ES-I3 (cell line): Measurements from ENCODE around the gene NXPE2.
"Not testable (repeated sequence)": the region's sequence is repeated elsewhere in the genome, so short reads cannot be mapped to it uniquely, and the experiment has no call there.

Source experiments
- H3K36me3 ChIP-seq: 2 replicates; pipeline ENCODE4 v1.6.1; 2013; ENCODE audit warnings: mild to moderate bottlenecking, low read length, control low read depth, moderate library complexity; ENCODE audit not compliant: insufficient read depth
- H3K4me1 ChIP-seq: 2 replicates; pipeline ENCODE4 v1.6.1; 2013; ENCODE audit warnings: mild to moderate bottlenecking, control low read depth, low read length; ENCODE audit not compliant: insufficient read depth
- H3K9ac ChIP-seq: 2 replicates; pipeline ENCODE4 v1.6.1; 2013; ENCODE audit warnings: low read depth, mild to moderate bottlenecking, low read length, moderate library complexity
- H3K9me3 ChIP-seq: 2 replicates; pipeline ENCODE4 v1.6.1; 2013; ENCODE audit warnings: mild to moderate bottlenecking, low read length, moderate library complexity; ENCODE audit not compliant: control insufficient read depth, insufficient read depth

NXPE2 gene

DNA sequence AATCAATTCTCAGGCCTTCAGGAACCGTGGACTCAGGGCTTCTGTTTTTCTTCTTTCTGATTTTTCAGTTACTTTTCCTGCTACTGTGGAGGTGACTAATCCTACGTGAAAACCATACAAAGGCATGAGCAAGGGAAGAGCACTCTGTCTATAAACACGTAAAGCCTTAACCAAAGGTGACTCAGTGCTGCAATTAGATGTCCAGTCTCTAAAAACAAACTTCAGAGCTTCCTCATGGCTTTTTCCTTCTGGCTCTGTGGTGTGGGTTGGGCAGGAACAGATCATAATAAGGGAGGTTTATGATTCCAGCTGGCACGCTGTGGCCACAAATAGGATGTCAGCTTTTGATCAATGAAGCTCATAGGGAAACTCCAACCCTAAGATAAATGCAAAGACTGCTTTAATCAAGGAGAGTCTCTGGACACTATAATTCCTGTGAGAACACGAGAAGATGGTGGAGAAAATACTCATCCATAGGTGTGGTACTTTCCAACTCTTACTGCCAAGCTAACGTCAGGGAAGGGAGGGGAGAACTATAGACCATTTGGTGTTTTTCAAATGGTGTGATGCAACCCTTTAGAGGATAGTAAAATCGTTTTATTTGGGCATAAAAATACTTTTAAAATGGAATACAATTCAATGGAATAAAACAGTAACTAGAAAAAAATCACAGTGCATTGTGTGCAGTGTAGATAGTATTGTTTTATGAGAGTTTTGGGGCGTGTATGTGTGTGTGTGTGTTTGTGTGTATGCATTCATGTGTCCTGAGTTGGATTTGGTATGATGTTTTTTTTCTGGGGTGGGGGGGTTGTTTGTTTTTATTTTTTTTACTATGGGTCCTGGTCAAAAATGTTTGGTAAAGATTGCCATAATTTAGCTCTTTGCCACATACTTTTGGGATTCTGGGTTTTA lies at the start of gene NXPE2:
Gene NXPE2 (plus strand): TSS at position 403 of the 912 bp plus-strand sequence. CDS start 49 bp downstream, at position 452.
- no peak within 1 kb of the TSS for H3K9ac ChIP-seq
- no peaks in the 10 kb centered on the region for H3K4me1 ChIP-seq
- H3K36me3 ChIP-seq = no peaks in the 10 kb centered on the region
- peaks cover 9% of the 10 kb centered on the region for H3K9me3 ChIP-seq

DNA sequence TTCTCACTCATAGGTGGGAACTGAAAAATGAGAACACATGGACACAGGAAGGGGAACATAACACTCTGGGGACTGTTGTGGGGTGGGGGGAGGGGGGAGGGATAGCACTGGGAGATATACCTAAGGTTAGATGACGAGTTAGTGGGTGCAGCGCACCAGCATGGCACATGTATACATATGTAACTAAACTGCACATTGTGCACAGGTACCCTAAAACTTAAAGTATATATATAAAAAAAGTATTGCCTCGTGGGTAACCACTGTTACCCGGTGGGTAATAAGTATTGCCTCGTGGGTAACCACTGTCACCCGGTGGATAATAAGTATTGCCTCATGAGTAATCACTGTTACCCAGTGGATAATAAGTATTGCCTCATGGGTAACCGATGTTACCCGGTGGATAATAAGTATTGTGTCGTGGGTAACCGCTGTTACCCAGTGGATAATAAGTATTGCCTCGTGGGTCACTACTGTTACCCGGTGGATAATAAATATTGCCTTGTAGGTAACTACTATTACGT lies 46.8 kb upstream of the NXPE2 start:
- not testable (repeated sequence) for H3K9ac ChIP-seq, H3K36me3 ChIP-seq, H3K9me3 ChIP-seq, H3K4me1 ChIP-seq

DNA sequence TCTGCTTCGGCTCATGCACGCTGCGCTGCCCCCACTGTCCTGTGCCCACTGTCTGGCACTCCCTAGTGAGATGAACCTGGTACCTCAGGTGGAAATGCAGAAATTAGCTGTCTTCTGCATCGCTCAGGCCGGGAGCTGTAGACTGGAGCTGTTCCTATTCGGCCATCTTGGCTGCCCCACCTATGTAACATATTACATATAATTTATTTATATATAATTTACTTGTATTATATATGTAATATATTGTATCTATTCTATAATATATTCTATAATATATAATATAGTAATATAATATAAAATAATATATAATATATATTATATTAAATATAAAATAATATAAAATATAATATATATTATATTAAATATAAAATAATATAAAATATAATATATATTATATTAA lies 38.9 kb upstream of the NXPE2 start:
- not testable (repeated sequence) for H3K9ac ChIP-seq, H3K4me1 ChIP-seq, H3K9me3 ChIP-seq, H3K36me3 ChIP-seq

DNA sequence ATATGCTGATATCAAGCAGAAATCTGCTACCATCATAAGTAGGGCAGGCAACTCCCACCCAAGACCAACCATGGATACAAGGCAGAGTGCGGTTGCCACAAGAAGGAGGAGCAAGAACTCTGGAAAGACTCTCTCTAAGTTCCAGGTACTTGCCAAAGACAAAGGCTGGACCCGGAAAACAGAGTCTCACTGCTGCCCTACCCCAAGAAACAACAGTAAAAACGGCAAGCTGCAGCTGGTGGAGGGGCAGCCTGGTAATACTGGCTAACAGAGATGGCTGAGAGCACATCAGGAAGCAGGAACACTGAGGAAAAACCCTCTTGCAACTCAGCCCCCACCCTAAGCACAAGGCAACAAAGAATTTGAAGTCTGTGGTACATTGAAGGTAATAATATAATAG lies 27.7 kb upstream of the NXPE2 start:
- H3K9me3 ChIP-seq = no peaks in the 10 kb centered on the region
- no peak overlapping the region for H3K9ac ChIP-seq
- no peaks in the 10 kb centered on the region for H3K4me1 ChIP-seq
- no peaks in the 10 kb centered on the region for H3K36me3 ChIP-seq

DNA sequence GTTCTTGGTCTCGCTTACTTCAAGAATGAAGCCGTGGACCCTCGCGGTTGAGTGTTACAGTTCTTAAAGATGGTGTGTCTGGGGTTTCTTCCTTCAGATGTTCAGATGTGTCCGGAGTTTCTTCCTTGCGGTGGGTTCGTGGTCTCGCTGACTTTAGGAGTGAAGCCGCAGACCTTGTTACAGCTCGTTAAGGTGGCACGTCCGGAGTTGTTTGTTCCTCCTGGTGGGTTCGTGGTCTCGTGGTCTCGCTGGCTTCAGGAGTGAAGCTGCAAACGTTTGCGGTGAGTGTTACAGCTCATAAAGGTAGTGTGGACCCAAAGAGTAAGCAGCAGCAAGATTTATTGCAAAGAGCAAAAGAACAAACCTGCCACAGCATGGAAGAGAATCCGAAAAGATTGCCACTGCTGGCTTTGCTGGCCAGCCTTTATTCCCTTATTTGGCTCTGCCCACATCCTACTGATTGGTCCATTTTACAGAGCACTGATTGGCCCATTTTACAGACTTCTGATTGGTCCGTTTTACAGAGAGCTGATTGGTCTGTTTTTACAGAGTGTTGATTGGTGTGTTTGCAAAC lies 27.1 kb upstream of the NXPE2 start:
- Histone ChIP-seq H3K9ac (no peak overlapping the region), H3K9me3 (no peaks in the 10 kb centered on the region), H3K36me3 (no peaks in the 10 kb centered on the region), H3K4me1 (no peaks in the 10 kb centered on the region)

DNA sequence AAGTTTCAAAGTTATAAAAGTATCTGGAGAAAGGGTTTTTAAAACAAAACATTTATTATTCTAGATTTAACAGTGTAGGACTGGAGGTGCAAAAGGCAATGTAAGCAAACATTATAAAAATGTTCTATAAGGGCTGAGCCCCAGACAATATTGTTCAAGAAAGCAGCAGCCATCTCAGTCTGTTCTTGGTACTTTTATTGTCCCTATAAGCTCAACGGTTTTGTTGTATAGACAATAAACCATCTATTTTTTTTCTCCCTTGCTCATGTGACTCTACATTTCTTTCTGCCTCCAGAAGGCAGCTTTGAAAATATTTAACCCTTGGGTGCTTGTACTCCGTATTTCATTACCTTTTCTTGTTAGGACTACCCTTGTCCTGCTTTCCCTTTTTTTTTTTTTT lies 25.2 kb upstream of the NXPE2 start:
- H3K4me1 ChIP-seq = no peaks in the 10 kb centered on the region
- no peaks in the 10 kb centered on the region for H3K36me3 ChIP-seq
- no peak overlapping the region for H3K9ac ChIP-seq
- no peaks in the 10 kb centered on the region for H3K9me3 ChIP-seq

DNA sequence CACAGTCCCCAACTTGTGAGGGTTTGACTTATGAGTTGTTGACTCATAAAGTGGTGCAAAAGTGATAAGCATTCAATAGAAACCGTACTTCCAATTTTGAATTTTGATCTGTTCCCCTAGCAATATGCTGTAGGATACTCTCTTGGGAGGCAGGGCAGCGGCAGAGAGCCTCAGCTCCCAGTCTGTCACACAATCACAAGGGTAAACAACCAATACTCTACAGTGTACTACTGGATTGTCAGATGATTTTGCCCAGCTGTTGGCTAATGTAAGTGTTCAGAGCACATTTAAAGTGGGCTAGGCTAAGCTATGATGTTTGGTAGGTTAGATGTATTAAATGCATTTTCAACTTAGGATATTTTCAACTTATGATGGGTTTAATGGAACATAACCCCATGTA lies 13.7 kb upstream of the NXPE2 start:
- Histone ChIP-seq H3K36me3 (no peaks in the 10 kb centered on the region), H3K9me3 (no peaks in the 10 kb centered on the region), H3K4me1 (no peaks in the 10 kb centered on the region), H3K9ac (no peak overlapping the region)

DNA sequence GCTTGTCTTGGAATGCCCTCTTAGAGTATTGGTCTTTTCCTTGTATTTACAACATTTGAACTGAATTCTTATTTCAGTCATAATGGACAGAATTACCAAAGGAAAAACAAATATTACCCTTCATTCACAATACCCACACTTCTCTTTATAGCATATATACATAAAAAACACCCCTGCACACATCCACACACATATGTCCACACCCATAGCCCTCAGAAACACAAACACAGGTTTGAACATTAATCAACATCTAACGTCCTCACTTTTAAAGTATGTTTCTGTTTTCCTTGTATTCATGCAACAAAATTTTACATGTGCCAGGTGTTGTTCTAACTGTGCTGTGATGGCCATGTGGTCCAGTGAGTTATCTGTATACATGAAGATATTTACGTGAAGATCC lies 11.6 kb upstream of the NXPE2 start:
- H3K9me3 ChIP-seq = peaks cover 4% of the 10 kb centered on the region; the same call in 1 of the 2 replicates
- H3K9ac ChIP-seq = no peak overlapping the region
- no peaks in the 10 kb centered on the region for H3K4me1 ChIP-seq
- H3K36me3 ChIP-seq = no peaks in the 10 kb centered on the region

DNA sequence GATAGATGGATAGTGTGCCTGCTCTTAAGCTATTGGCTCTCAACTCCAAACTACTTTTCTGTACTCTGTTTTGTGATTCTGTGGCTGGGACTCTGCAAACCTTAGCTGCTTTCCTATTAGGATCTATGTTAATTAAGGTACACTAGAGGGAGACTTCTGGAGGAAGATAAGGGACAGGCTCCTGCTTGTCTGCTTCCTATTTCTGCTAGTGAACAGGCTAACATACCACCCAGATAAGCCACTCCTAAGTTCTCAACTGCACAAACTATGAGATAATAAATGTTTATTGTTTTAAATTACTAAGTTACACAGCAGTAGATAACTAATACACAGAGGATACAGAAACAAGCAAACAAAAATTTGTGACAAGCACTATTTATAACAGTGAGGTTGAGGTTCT lies 10.2 kb upstream of the NXPE2 start:
- Histone ChIP-seq H3K9ac (no peak overlapping the region), H3K9me3 (peaks cover 4% of the 10 kb centered on the region; the same call in 1 of the 2 replicates), H3K36me3 (no peaks in the 10 kb centered on the region), H3K4me1 (no peaks in the 10 kb centered on the region)

DNA sequence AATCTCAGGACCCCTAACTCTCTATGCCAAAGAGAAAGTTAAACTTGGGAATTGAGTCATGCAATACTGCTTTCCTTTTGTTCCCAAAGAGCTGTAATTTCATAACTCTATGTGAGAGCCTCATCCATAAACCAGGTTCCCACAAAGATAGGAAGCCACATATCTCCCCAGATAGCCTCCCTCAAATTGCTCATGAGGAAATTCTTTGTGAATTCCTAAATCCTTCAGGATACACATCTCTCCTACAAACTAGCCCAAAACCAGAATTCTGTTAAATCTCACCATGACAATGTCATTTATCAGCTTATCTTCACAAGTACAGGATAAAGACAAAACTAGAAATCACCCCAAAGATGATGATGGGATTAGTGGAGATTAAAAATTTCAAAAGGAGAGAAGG lies 4.7 kb upstream of the NXPE2 start:
- H3K4me1 ChIP-seq = no peaks in the 10 kb centered on the region
- no peak overlapping the region for H3K9ac ChIP-seq
- H3K36me3 ChIP-seq = no peaks in the 10 kb centered on the region
- peaks cover 4% of the 10 kb centered on the region; the same call in 1 of the 2 replicates for H3K9me3 ChIP-seq

DNA sequence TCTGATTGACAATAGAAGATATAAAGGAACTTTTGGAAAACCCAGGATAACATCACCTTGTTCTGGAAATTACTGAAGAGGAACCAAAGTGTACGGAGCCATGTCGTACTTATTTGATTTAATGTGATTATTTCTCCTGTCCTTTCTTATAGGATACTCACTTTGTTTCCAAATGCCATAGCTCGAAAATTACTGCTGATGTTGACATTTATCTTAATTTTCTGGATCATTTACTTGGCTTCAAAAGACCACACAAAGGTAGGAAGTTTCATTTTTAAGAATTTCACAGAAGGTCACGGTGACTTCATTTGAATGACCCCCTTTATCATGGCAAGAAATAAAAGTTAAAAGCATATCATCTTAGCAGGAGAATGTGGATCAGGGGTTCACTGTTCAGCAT lies 1.2 kb downstream of the NXPE2 start:
- H3K9me3 ChIP-seq = peaks cover 11% of the 10 kb centered on the region

DNA sequence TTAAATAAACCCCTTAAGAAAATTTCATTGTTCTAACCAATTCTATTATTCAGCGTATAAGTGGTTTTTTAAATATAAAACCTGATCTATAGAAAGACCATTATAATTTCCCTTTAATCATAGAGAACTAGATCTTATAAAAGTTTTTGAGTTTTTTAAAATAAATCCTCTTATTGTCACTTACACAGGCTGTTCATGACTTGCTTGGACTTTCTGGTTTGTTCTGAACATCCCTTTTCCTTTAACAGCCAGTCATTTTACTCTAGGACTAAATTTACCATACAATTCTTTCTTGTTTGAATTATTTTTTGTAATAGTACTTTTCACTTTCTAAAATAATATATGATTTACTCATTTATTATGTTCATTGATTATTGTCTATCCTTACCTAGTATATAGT lies 4.7 kb downstream of the NXPE2 start:
- no peak overlapping the region for H3K9ac ChIP-seq
- peaks cover 14% of the 10 kb centered on the region for H3K9me3 ChIP-seq
- H3K36me3 ChIP-seq = no peaks in the 10 kb centered on the region
- H3K4me1 ChIP-seq = no peaks in the 10 kb centered on the region

More for the DNA sequence above, 1.2 kb downstream of the NXPE2 start:
- Histone ChIP-seq H3K4me1 (no peaks in the 10 kb centered on the region), H3K36me3 (no peaks in the 10 kb centered on the region), H3K9ac (no peak overlapping the region)

DNA sequence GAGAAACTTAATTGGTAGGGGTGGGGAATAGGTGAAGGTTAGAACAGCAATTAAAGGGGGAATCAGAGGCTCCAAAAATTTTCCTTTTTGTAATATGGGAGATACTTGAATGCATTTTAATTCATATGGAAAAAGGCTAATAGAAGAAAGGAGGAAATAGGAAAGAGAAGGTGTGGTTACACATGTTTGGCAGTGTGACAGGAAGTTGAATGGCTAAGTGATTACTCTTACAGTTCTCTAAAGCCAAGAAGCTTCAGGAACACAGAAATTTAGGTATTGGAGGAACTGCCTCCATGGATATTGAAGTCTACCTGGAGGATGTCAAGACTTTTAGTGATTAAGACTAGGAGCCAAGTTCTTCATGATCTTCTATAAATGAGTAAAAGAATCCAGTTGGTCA lies 6.3 kb downstream of the NXPE2 start:
- H3K9me3 ChIP-seq = peaks cover 14% of the 10 kb centered on the region
- H3K9ac ChIP-seq = no peak overlapping the region
- H3K4me1 ChIP-seq = no peaks in the 10 kb centered on the region

DNA sequence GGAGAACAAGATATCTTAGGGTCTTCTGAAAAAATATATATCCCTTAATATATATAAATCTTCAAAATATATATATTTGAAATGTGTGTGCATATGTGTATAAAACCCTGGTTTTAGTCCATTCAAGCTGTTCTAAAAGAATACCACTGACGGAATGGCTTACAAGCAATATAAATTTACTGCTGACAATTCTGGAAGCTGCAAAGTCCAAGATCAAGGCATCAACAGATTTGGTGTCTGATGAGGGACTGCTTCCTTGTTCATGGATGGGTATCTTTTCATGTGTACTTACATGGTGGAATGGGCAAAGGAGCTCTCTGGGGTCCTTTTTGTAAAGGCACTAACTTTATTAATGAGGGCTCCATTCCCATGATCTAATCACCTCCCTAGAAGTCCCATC lies 6.8 kb downstream of the NXPE2 start:
- Histone ChIP-seq H3K9ac (no peak overlapping the region), H3K4me1 (no peaks in the 10 kb centered on the region), H3K36me3 (no peaks in the 10 kb centered on the region), H3K9me3 (peaks cover 14% of the 10 kb centered on the region)

More for the DNA sequence above, 6.3 kb downstream of the NXPE2 start:
- H3K36me3 ChIP-seq = no peaks in the 10 kb centered on the region
